Calu3 (cell line): ENCODE results near the gene ROCK1. TPM values are rescaled to one million over a fixed set of nuclear protein-coding genes. Genes with fewer than 3 reads are reported as not detected.
A peak's percentile ranks its signal among the peaks of the same experiment; 100 is the strongest.

ENCODE experiments used
- BruUV-seq: library from RNA; stranded (reverse); fragments of 400-500 nt; replicated peaks from 2 replicates; lab custom pipeline; 2021; lab: Mats Ljungman, UMichigan
- CTCF ChIA-PET: fragments of 300-600 bp; sonication (Branson Sonifier 250); formaldehyde crosslinking; loops from one replicate; lab custom pipeline; 2022; ENCODE audit warnings: antibody characterized with exemption; lab: Charles Lee
- DNase-seq: peaks from one replicate; pipeline ENCODE4 v3.0.0; 2022
- H3K27ac Mint-ChIP-seq: one replicate; pipeline ENCODE4 v1.8.0; 2022; ENCODE audit warnings: mixed read lengths; ENCODE audit not compliant: unreplicated experiment
- H3K27me3 Mint-ChIP-seq: one replicate; pipeline ENCODE4 v1.8.0; 2022; ENCODE audit warnings: mixed read lengths; ENCODE audit not compliant: unreplicated experiment
- H3K36me3 Mint-ChIP-seq: one replicate; pipeline ENCODE4 v1.8.0; 2022; ENCODE audit warnings: mild to moderate bottlenecking, moderate library complexity, mixed read lengths; ENCODE audit not compliant: insufficient read depth, unreplicated experiment
- H3K4me1 Mint-ChIP-seq: one replicate; pipeline ENCODE4 v1.8.0; 2022; ENCODE audit warnings: mild to moderate bottlenecking, low read depth, mixed read lengths; ENCODE audit not compliant: unreplicated experiment
- H3K4me3 Mint-ChIP-seq: one replicate; pipeline ENCODE4 v1.8.0; 2022; ENCODE audit warnings: mild to moderate bottlenecking, low read depth, moderate library complexity, mixed read lengths; ENCODE audit not compliant: unreplicated experiment
- H3K9me3 Mint-ChIP-seq: one replicate; pipeline ENCODE4 v1.8.0; 2022; ENCODE audit warnings: low read depth, mixed read lengths; ENCODE audit not compliant: unreplicated experiment
- intact Hi-C: fragments of 100-400 bp; cut with micrococcal nuclease; formaldehyde crosslinking; loops from one replicate; pipeline ENCODE4 v1.10.0; 2022; ENCODE audit not compliant: unreplicated experiment
- total RNA-seq: library from RNA; stranded (reverse); gene quantifications from 2 replicates; pipeline ENCODE4 v1.2.3, GENCODE V29; 2022
- TF ChIP-seq, protein P1 (sequence below): fragments of 200-600 bp; IDR thresholded peaks from one replicate; pipeline ENCODE4 v1.8.0; 2022; ENCODE audit warnings: antibody characterized with exemption; ENCODE audit not compliant: unreplicated experiment

ROCK1 gene
- total RNA-seq, 1 experiment from 2014 or later, result 50.9 TPM

DNA sequence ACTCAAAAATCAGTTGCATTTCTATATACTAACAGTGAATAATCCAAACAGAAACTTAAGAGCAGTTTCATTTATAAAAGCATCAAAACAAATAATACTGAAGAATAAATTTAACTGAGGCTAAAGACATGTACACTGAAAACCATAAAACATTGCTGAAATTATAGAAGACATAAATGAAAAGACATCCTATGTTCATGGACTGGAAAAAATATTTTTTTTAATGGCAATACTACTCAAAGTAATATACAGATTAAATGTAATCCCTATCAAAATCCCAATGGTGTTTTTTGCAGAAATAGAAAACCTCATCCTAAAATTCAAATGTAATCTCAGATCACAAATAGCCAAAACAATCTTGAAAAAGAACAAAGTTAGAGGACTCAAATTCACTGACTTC is 28.6 kb downstream of the ROCK1 start:
- intact Hi-C loops, result no loop called here
- no peaks in the 10 kb centered on the region for H3K27me3 Mint-ChIP-seq
- TF ChIP-seq, protein P1, sequence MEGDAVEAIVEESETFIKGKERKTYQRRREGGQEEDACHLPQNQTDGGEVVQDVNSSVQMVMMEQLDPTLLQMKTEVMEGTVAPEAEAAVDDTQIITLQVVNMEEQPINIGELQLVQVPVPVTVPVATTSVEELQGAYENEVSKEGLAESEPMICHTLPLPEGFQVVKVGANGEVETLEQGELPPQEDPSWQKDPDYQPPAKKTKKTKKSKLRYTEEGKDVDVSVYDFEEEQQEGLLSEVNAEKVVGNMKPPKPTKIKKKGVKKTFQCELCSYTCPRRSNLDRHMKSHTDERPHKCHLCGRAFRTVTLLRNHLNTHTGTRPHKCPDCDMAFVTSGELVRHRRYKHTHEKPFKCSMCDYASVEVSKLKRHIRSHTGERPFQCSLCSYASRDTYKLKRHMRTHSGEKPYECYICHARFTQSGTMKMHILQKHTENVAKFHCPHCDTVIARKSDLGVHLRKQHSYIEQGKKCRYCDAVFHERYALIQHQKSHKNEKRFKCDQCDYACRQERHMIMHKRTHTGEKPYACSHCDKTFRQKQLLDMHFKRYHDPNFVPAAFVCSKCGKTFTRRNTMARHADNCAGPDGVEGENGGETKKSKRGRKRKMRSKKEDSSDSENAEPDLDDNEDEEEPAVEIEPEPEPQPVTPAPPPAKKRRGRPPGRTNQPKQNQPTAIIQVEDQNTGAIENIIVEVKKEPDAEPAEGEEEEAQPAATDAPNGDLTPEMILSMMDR, result no peak
- BruUV-seq, result no TSS peak
- CTCF ChIA-PET, result no interaction called here
- no peak overlapping the region for H3K4me3 Mint-ChIP-seq
- H3K9me3 Mint-ChIP-seq, result peaks cover 6% of the 10 kb centered on the region
- DNase-seq, result no peak
- no peaks in the 10 kb centered on the region for H3K36me3 Mint-ChIP-seq
- H3K27ac Mint-ChIP-seq, result no peak overlapping the region
- H3K4me1 Mint-ChIP-seq, result peaks cover 29% of the 10 kb centered on the region

DNA sequence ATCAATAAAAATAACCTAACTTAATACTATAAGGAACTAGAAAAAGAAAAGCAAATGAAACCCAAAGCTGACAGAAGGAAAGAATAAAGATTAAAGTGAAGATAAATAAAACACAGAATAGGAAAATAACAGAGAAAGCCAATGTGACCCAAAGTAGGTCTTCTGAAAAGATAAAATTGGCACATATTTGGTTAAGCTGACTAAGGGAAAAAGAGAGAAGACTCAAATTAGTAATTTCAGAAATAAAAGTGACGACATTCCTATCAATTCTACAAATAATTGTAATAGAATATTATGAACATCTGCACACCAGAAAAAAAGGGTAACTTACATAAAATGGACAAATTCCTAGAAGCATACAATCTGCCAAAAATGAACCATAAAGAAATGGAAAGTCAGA is 30.2 kb downstream of the ROCK1 start:
- peaks cover 6% of the 10 kb centered on the region for H3K9me3 Mint-ChIP-seq
- DNase-seq, result no peak
- TF ChIP-seq, protein P1, result no peak
- CTCF ChIA-PET, result no interaction called here
- H3K4me1 Mint-ChIP-seq, result peaks cover 26% of the 10 kb centered on the region
- no TSS peak for BruUV-seq
- H3K4me3 Mint-ChIP-seq, result no peak overlapping the region
- intact Hi-C loops, result no loop called here
- H3K27ac Mint-ChIP-seq, result no peak overlapping the region
- no peaks in the 10 kb centered on the region for H3K27me3 Mint-ChIP-seq
- no peaks in the 10 kb centered on the region for H3K36me3 Mint-ChIP-seq

GRCh38 chr18:21080576-21080975 is 31.0 kb downstream of the ROCK1 start:
- Mint-ChIP-seq H3K36me3 (no peaks in the 10 kb centered on the region), H3K9me3 (peaks cover 6% of the 10 kb centered on the region), H3K27me3 (no peaks in the 10 kb centered on the region), H3K4me3 (no peak overlapping the region), H3K4me1 (peaks cover 32% of the 10 kb centered on the region), H3K27ac (no peak overlapping the region)
- intact Hi-C loops, result no loop called here
- TF ChIP-seq, protein P1, result no peak
- BruUV-seq, result no TSS peak
- DNase-seq, result no peak
- CTCF ChIA-PET, result no interaction called here

- intact Hi-C loops, result loop anchor here (2.0 to 10.0 kb wide), 4 partner anchors 32 to 108 kb away; partner anchors contain the start of gene ROCK1
- H3K36me3 Mint-ChIP-seq, result peaks cover 5% of the 10 kb centered on the region
Observed at GRCh38 chr18:21074336-21075323, 37.0 kb downstream of the ROCK1 start.

More at GRCh38 chr18:21074336-21075323, 37.0 kb downstream of the ROCK1 start:
- no TSS peak for BruUV-seq
- no peaks in the 10 kb centered on the region for H3K27me3 Mint-ChIP-seq
- CTCF ChIA-PET, result no interaction called here
- peak overlapping the region; percentile 27 for H3K4me3 Mint-ChIP-seq
- peaks cover 58% of the 10 kb centered on the region for H3K4me1 Mint-ChIP-seq
- TF ChIP-seq, protein P1, result no peak
- peak overlapping the region; percentile 53 for H3K27ac Mint-ChIP-seq
- peak; percentile 25 for DNase-seq
- no peaks in the 10 kb centered on the region for H3K9me3 Mint-ChIP-seq
